ENCODE measurements around the gene RHOV.
A peak's percentile ranks its signal among the peaks of the same experiment; 100 is the strongest.

Gene RHOV

GRCh38 chr15:40911141-40911540 is 37.1 kb upstream of the RHOV start:
- no peaks in the 10 kb centered on the region for H3K9me3 Mint-ChIP-seq
- H3K4me1 Mint-ChIP-seq (ENCODE audit: low read depth), result peaks cover 7% of the 10 kb centered on the region
- no peaks in the 10 kb centered on the region for H3K27me3 Mint-ChIP-seq (ENCODE audit: low read depth)
- H3K4me3 Mint-ChIP-seq, result no peak overlapping the region
- H3K27ac Mint-ChIP-seq, result peak overlapping the region; percentile 26
- no peaks in the 10 kb centered on the region for H3K36me3 Mint-ChIP-seq (ENCODE audit: low read depth)
- DNase-seq (ENCODE audit: low spot score), result no peak

- Mint-ChIP-seq H3K9me3 (no peaks in the 10 kb centered on the region), H3K36me3 (ENCODE audit: low read depth) (peaks cover 2% of the 10 kb centered on the region), H3K27ac (no peak overlapping the region), H3K4me1 (ENCODE audit: low read depth) (peaks cover 7% of the 10 kb centered on the region), H3K27me3 (ENCODE audit: low read depth) (no peaks in the 10 kb centered on the region), H3K4me3 (no peak overlapping the region)
- no peak for DNase-seq (ENCODE audit: low spot score)
Measured at GRCh38 chr15:40909662-40910630, 35.9 kb upstream of the RHOV start.

- Mint-ChIP-seq H3K36me3 (ENCODE audit: low read depth) (peaks cover 9% of the 10 kb centered on the region), H3K9me3 (no peaks in the 10 kb centered on the region), H3K4me1 (ENCODE audit: low read depth) (peaks cover 14% of the 10 kb centered on the region), H3K27me3 (ENCODE audit: low read depth) (no peaks in the 10 kb centered on the region), H3K27ac (no peak overlapping the region), H3K4me3 (peak overlapping the region; percentile 39)
- no peak for DNase-seq (ENCODE audit: low spot score)
Measured at GRCh38 chr15:40908095-40908494, 34.1 kb upstream of the RHOV start.

- Mint-ChIP-seq H3K27me3 (ENCODE audit: low read depth) (no peaks in the 10 kb centered on the region), H3K9me3 (no peaks in the 10 kb centered on the region), H3K36me3 (ENCODE audit: low read depth) (peaks cover 17% of the 10 kb centered on the region), H3K4me3 (peak overlapping the region; percentile 76), H3K4me1 (ENCODE audit: low read depth) (peaks cover 14% of the 10 kb centered on the region), H3K27ac (peak overlapping the region; percentile 70)
- peak; percentile 23 for DNase-seq (ENCODE audit: low spot score)
Measured at GRCh38 chr15:40906991-40907802, 33.2 kb upstream of the RHOV start.

GRCh38 chr15:40906091-40906990 is 32.3 kb upstream of the RHOV start:
- Mint-ChIP-seq H3K9me3 (no peaks in the 10 kb centered on the region), H3K4me3 (peak overlapping the region; percentile 76), H3K27ac (no peak overlapping the region), H3K27me3 (ENCODE audit: low read depth) (no peaks in the 10 kb centered on the region), H3K36me3 (ENCODE audit: low read depth) (peaks cover 17% of the 10 kb centered on the region), H3K4me1 (ENCODE audit: low read depth) (peaks cover 14% of the 10 kb centered on the region)
- DNase-seq (ENCODE audit: low spot score), result peak; percentile 75

GRCh38 chr15:40904552-40905201 is 30.6 kb upstream of the RHOV start:
- peaks cover 22% of the 10 kb centered on the region for H3K36me3 Mint-ChIP-seq (ENCODE audit: low read depth)
- H3K4me3 Mint-ChIP-seq, result no peak overlapping the region
- peaks cover 12% of the 10 kb centered on the region for H3K4me1 Mint-ChIP-seq (ENCODE audit: low read depth)
- no peaks in the 10 kb centered on the region for H3K27me3 Mint-ChIP-seq (ENCODE audit: low read depth)
- DNase-seq (ENCODE audit: low spot score), result no peak
- H3K9me3 Mint-ChIP-seq, result no peaks in the 10 kb centered on the region
- peak overlapping the region; percentile 71 for H3K27ac Mint-ChIP-seq

GRCh38 chr15:40902605-40903561 is 28.8 kb upstream of the RHOV start:
- H3K36me3 Mint-ChIP-seq (ENCODE audit: low read depth), result peaks cover 30% of the 10 kb centered on the region
- H3K4me1 Mint-ChIP-seq (ENCODE audit: low read depth), result peaks cover 12% of the 10 kb centered on the region
- H3K27me3 Mint-ChIP-seq (ENCODE audit: low read depth), result no peaks in the 10 kb centered on the region
- H3K4me3 Mint-ChIP-seq, result no peak overlapping the region
- DNase-seq (ENCODE audit: low spot score), result no peak
- no peaks in the 10 kb centered on the region for H3K9me3 Mint-ChIP-seq
- H3K27ac Mint-ChIP-seq, result no peak overlapping the region

- Mint-ChIP-seq H3K4me3 (no peak overlapping the region), H3K27ac (no peak overlapping the region), H3K9me3 (no peaks in the 10 kb centered on the region), H3K36me3 (ENCODE audit: low read depth) (peaks cover 40% of the 10 kb centered on the region), H3K4me1 (ENCODE audit: low read depth) (peaks cover 8% of the 10 kb centered on the region), H3K27me3 (ENCODE audit: low read depth) (no peaks in the 10 kb centered on the region)
- no peak for DNase-seq (ENCODE audit: low spot score)
Measured at GRCh38 chr15:40901053-40901443, 27.0 kb upstream of the RHOV start.

GRCh38 chr15:40900256-40901052 is 26.4 kb upstream of the RHOV start:
- H3K36me3 Mint-ChIP-seq (ENCODE audit: low read depth), result peaks cover 40% of the 10 kb centered on the region
- H3K27ac Mint-ChIP-seq, result no peak overlapping the region

GRCh38 chr15:40899536-40900207 is 25.6 kb upstream of the RHOV start:
- H3K36me3 Mint-ChIP-seq (ENCODE audit: low read depth), result peaks cover 43% of the 10 kb centered on the region
- H3K27me3 Mint-ChIP-seq (ENCODE audit: low read depth), result no peaks in the 10 kb centered on the region
- no peak overlapping the region for H3K27ac Mint-ChIP-seq
- H3K4me1 Mint-ChIP-seq (ENCODE audit: low read depth), result peaks cover 16% of the 10 kb centered on the region
- DNase-seq (ENCODE audit: low spot score), result no peak
- H3K9me3 Mint-ChIP-seq, result no peaks in the 10 kb centered on the region
- no peak overlapping the region for H3K4me3 Mint-ChIP-seq

More at GRCh38 chr15:40900256-40901052, 26.4 kb upstream of the RHOV start:
- Mint-ChIP-seq H3K4me3 (no peak overlapping the region), H3K4me1 (ENCODE audit: low read depth) (peaks cover 11% of the 10 kb centered on the region), H3K27me3 (ENCODE audit: low read depth) (no peaks in the 10 kb centered on the region), H3K9me3 (no peaks in the 10 kb centered on the region)
- no peak for DNase-seq (ENCODE audit: low spot score)

- Mint-ChIP-seq H3K4me3 (peak overlapping the region; percentile 100), H3K36me3 (ENCODE audit: low read depth) (peaks cover 25% of the 10 kb centered on the region), H3K27ac (peak overlapping the region; percentile 99), H3K4me1 (ENCODE audit: low read depth) (peaks cover 21% of the 10 kb centered on the region), H3K27me3 (ENCODE audit: low read depth) (peaks cover 2% of the 10 kb centered on the region), H3K9me3 (no peaks in the 10 kb centered on the region)
- peak; percentile 54 for DNase-seq (ENCODE audit: low spot score)
Measured at GRCh38 chr15:40894681-40895448, 20.8 kb upstream of the RHOV start.

All from T-helper 2 cell treated with Interferon-gamma antibody and Interleukin-4, amounts not matched to agents 5 μg/mL and 100 μg/mL, for 36 hours (primary cell).